GM23248 (cell line): ENCODE data around the gene PRPF4. TPM values are rescaled to one million over a fixed set of nuclear protein-coding genes. Genes with fewer than 3 reads are reported as not detected.

Experiments used
- DNase-seq: peaks from one replicate; pipeline ENCODE4 v3.0.0-alpha.2; 2015
- H2AFZ ChIP-seq: fragments of 200-600 bp; sonication (generic); 2 replicates; pipeline ENCODE4 v1.6.1; 2016; ENCODE audit warnings: antibody characterized with exemption
- H3F3A ChIP-seq: fragments of 200-600 bp; sonication (generic); 2 replicates; pipeline ENCODE4 v1.6.1; 2016; ENCODE audit warnings: mild to moderate bottlenecking, antibody characterized with exemption, mixed run types; ENCODE audit not compliant: insufficient read depth
- H3K27ac ChIP-seq: fragments of 200-600 bp; sonication (generic); 2 replicates; pipeline ENCODE4 v1.5.1; 2016; ENCODE audit warnings: mild to moderate bottlenecking
- H3K27me3 ChIP-seq: fragments of 200-600 bp; sonication (generic); replicated peaks from 2 replicates; pipeline ENCODE4 v1.6.1; 2016; ENCODE audit warnings: mild to moderate bottlenecking; ENCODE audit not compliant: insufficient read depth
- H3K36me3 ChIP-seq: fragments of 200-600 bp; sonication (generic); 2 replicates; pipeline ENCODE4 v1.6.1; 2016; ENCODE audit warnings: low read depth, mild to moderate bottlenecking
- H3K4me1 ChIP-seq: fragments of 200-600 bp; sonication (generic); 2 replicates; pipeline ENCODE4 v1.6.1; 2016; ENCODE audit warnings: mild to moderate bottlenecking; ENCODE audit not compliant: insufficient read depth
- H3K4me2 ChIP-seq: fragments of 200-600 bp; sonication (generic); one replicate; pipeline ENCODE4 v1.6.1; 2016; ENCODE audit warnings: mild to moderate bottlenecking; ENCODE audit not compliant: unreplicated experiment
- H3K4me3 ChIP-seq: fragments of 200-600 bp; sonication (generic); 2 replicates; pipeline ENCODE4 v1.5.1; 2016; ENCODE audit warnings: mild to moderate bottlenecking
- H3K79me2 ChIP-seq: fragments of 200-600 bp; sonication (generic); 2 replicates; pipeline ENCODE4 v1.6.1; 2016; ENCODE audit warnings: mild to moderate bottlenecking; ENCODE audit not compliant: insufficient read depth
- H3K9ac ChIP-seq: fragments of 200-600 bp; sonication (generic); 2 replicates; pipeline ENCODE4 v1.6.1; 2016; ENCODE audit warnings: mild to moderate bottlenecking
- H3K9me2 ChIP-seq: fragments of 200-600 bp; sonication (generic); 2 replicates; pipeline ENCODE4 v1.6.1; 2016; ENCODE audit warnings: mixed run types, mild to moderate bottlenecking, moderate library complexity; ENCODE audit not compliant: insufficient read depth
- H3K9me3 ChIP-seq: fragments of 200-600 bp; sonication (generic); one replicate; pipeline ENCODE4 v1.6.1; 2017; ENCODE audit warnings: low read depth
- H4K20me1 ChIP-seq: fragments of 200-600 bp; sonication (generic); 2 replicates; pipeline ENCODE4 v1.6.0; 2016; ENCODE audit not compliant: insufficient read depth
- EZH2 ChIP-seq: fragments of 200-600 bp; sonication (generic); IDR thresholded peaks from 2 replicates; pipeline ENCODE4 v1.6.1; 2018; ENCODE audit warnings: antibody characterized with exemption, mild to moderate bottlenecking; ENCODE audit not compliant: insufficient read depth, poor library complexity, severe bottlenecking
- EZH2phosphoT487 ChIP-seq: fragments of 200-600 bp; sonication (generic); IDR thresholded peaks from 2 replicates; pipeline ENCODE4 v1.6.1; 2018; ENCODE audit warnings: antibody characterized with exemption, moderate library complexity, mild to moderate bottlenecking, low read depth; ENCODE audit not compliant: insufficient read depth
- WGBS, 2 experiments: methylation state at CpG; one replicate each; pipeline ENCODE4 v1.1.6; 2015 to 2017; ENCODE audit warnings: low lambda C conversion rate in 2 of 2, low coverage in 1 of 2; ENCODE audit errors: missing lambda C conversion rate in 2 of 2; 5-methylcytosine and 5-hydroxymethylcytosine counted together
- in situ Hi-C: fragments of 300-500 bp; cut with MboI; formaldehyde crosslinking; loops from 2 replicates; pipeline ENCODE4 v1.15.0; 2020
- polyA plus RNA-seq: library from polyadenylated mRNA; unstranded; fragments of >200 nt; fragmentation: Nextera tagmentation; extraction: Ambion mirVana; gene quantifications from 2 replicates; pipeline ENCODE4 v1.2.1, GENCODE V29; 2016
- total RNA-seq: library from RNA; depleted of rRNA; stranded (reverse); fragments of >200 nt; shearing (Covaris generic); gene quantifications from 2 replicates; pipeline ENCODE4 v1.2.3, GENCODE V29; 2014

PRPF4 gene
- total and polyA plus RNA-seq, 2 experiments from 2014 or later, result 25.7 to 26.5 TPM

DNA sequence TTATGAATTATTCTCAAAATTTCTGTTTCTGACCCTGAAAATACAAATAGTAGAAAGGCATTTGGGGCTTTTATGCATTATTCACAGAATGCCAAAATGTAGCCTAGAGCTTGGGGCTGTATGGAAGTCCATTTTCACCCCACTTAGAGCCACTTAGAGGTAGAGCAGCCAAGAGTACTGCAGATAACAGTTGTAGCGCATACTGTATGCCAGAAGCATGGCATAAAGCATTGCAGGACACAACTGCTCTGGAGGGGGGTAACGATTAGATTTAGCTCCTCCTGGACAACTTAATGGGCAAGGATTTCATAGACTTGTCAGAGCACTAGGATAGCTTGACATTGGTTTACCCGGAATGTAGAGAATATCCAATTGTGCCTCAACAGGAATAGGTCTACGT lies 38.4 kb upstream of the PRPF4 start:
- Histone ChIP-seq H3K27ac (no peak overlapping the region), H3K27me3 (no peaks in the 10 kb centered on the region), H3K9me2 (no peaks in the 10 kb centered on the region), H3K4me2 (no peak overlapping the region), H3K4me3 (no peak overlapping the region), H2AFZ (no peak overlapping the region), H3K4me1 (no peaks in the 10 kb centered on the region; the same call in 1 of the 2 replicates), H3K9me3 (no peaks in the 10 kb centered on the region), H3K79me2 (peaks cover 82% of the 10 kb centered on the region), H4K20me1 (peaks cover 12% of the 10 kb centered on the region; the same call in 1 of the 2 replicates), H3K36me3 (no peaks in the 10 kb centered on the region), H3F3A (no peaks in the 10 kb centered on the region), H3K9ac (no peak overlapping the region)
- no peak for TF ChIP-seq EZH2phosphoT487
- no peak for TF ChIP-seq EZH2
- 85 to 92% methylated on average over 4 of the region's 4 CpGs for WGBS, 2 experiments
- no peak for DNase-seq
- in situ Hi-C loops, result no loop called here

DNA sequence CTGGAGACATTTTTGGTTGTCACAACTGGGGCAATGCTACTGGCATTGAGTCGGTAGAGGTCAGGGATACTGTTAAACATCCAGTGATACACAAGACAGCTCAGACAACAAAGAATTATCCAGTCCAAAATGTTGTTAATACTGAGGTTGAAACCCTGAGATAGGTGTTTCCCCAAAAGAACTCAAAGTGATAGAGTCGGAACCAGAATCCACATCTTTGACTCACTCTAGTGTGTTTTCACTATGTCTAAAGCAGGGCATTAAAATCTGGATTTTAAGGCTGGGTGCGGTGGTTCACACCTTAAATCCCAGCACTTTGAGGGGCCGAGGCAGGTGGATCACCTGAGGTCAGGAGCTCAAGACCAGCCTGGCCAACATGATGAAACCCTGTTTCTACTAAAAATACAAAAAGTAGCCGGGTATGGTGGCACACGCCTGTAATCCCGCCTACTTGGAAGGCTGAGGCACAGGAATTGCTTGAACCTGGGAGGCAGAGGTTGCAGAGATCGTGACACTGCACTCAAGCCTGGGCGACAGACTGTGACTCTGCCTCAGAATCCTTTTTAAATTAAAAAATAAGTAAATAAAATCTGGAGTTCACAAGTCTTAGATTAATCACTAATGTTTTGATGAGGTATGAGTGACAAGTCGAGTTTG lies 37.1 kb upstream of the PRPF4 start:
- Histone ChIP-seq H3K36me3 (no peaks in the 10 kb centered on the region), H3K27me3 (no peaks in the 10 kb centered on the region), H3K9me3 (no peaks in the 10 kb centered on the region), H4K20me1 (peaks cover 7% of the 10 kb centered on the region; the same call in 1 of the 2 replicates), H3K27ac (no peak overlapping the region), H3K4me2 (no peak overlapping the region), H3K4me3 (no peak overlapping the region), H3F3A (no peaks in the 10 kb centered on the region), H3K9ac (no peak overlapping the region), H3K9me2 (no peaks in the 10 kb centered on the region), H3K79me2 (peaks cover 79% of the 10 kb centered on the region), H2AFZ (no peak overlapping the region), H3K4me1 (no peaks in the 10 kb centered on the region; the same call in 1 of the 2 replicates)
- in situ Hi-C loops, result no loop called here
- whole genome bisulfite sequencing, 2 experiments, result 93% methylated on average over 10 of the region's 10 CpGs
- no peak for TF ChIP-seq EZH2
- no peak for TF ChIP-seq EZH2phosphoT487
- no peak for DNase-seq

DNA sequence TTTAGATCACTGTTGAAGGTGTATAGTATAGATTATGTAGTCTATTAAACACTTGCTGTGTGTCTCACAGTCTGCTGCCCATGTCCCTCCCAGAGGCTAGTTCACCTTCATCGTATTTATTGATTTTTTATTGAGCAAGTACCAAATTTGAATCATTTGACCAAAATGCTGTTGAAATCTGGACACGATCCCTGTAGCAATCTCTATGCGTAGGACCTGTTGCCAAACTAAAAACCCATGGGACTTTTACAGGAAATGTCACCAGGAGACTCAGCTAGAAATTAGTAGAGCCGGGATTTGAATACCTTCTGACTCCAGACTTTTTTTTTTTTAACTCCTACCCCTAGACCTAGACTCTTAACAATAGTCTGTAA lies 36.6 kb upstream of the PRPF4 start:
- in situ Hi-C loops, result no loop called here
- no peak for DNase-seq
- WGBS, 2 experiments, result 63 to 66% methylated on average over 4 of the region's 4 CpGs
- H4K20me1 ChIP-seq, result 0 out of 2 replicates have a peak, but pooled peaks cover 2% of the 10 kb centered on the region
- no peak for TF ChIP-seq EZH2phosphoT487
- no peak for TF ChIP-seq EZH2
- H2AFZ ChIP-seq, result no peak overlapping the region
- H3K9me3 ChIP-seq, result no peaks in the 10 kb centered on the region
- H3K4me1 ChIP-seq, result no peaks in the 10 kb centered on the region; the same call in 1 of the 2 replicates
- H3K27ac ChIP-seq, result no peak overlapping the region
- no peak overlapping the region for H3K4me3 ChIP-seq
- no peaks in the 10 kb centered on the region for H3F3A ChIP-seq
- H3K9ac ChIP-seq, result no peak overlapping the region
- H3K79me2 ChIP-seq, result peaks cover 79% of the 10 kb centered on the region
- no peaks in the 10 kb centered on the region for H3K27me3 ChIP-seq
- no peaks in the 10 kb centered on the region for H3K9me2 ChIP-seq
- no peak overlapping the region for H3K4me2 ChIP-seq
- no peaks in the 10 kb centered on the region for H3K36me3 ChIP-seq

DNA sequence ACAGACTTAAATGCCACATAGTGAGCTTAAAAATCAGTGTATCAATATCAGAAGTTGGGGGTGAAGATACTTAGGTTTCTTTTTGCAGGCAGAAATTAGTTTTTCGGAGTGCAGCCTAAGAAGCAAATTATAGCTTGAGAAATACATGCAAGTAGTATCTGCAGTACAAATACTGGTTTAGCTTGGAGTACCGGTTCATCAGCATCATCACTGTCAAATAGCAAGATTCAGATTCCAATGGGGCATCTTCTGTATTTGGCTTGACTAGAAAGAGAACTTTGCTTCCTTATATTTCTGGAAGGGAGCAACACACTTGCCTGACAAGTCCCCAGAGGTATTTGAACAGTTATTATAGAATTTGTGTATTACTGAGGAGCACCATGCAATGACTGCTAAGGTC lies 34.3 kb upstream of the PRPF4 start:
- in situ Hi-C loops, result no loop called here
- WGBS, 2 experiments, result 96 to 97% methylated on average over 2 of the region's 2 CpGs
- H3K4me3 ChIP-seq, result no peak overlapping the region

More for the DNA sequence above, 34.3 kb upstream of the PRPF4 start:
- no peaks in the 10 kb centered on the region for H3K9me3 ChIP-seq
- H3K4me1 ChIP-seq, result no peaks in the 10 kb centered on the region; the same call in 1 of the 2 replicates
- no peaks in the 10 kb centered on the region for H3K36me3 ChIP-seq
- no peaks in the 10 kb centered on the region for H3K27me3 ChIP-seq
- H3K4me2 ChIP-seq, result no peak overlapping the region
- DNase-seq, result no peak
- H2AFZ ChIP-seq, result no peak overlapping the region
- no peak overlapping the region for H3K27ac ChIP-seq
- no peaks in the 10 kb centered on the region for H4K20me1 ChIP-seq
- no peak overlapping the region for H3K9ac ChIP-seq
- H3K79me2 ChIP-seq, result peaks cover 83% of the 10 kb centered on the region
- TF ChIP-seq EZH2 (no peak), EZH2phosphoT487 (no peak)
- no peaks in the 10 kb centered on the region for H3F3A ChIP-seq
- no peaks in the 10 kb centered on the region for H3K9me2 ChIP-seq
